Neuronal stem cell (in vitro differentiated cells): Measurements from ENCODE around the gene PDZD7.

ENCODE experiments used
- DNase-seq: peaks from one replicate; pipeline ENCODE4 v3.0.0-alpha.2; 2013; ENCODE audit warnings: low spot score
- H2AFZ ChIP-seq: one replicate; pipeline ENCODE4 v1.6.1; 2013; ENCODE audit warnings: mild to moderate bottlenecking, low read length, inconsistent platforms
- H2AK5ac ChIP-seq: 2 replicates; pipeline ENCODE4 v1.6.1; 2013; ENCODE audit warnings: low read depth, mild to moderate bottlenecking, inconsistent platforms, low read length, moderate library complexity, mixed read lengths
- H2BK120ac ChIP-seq: 2 replicates; pipeline ENCODE4 v1.6.1; 2013; ENCODE audit warnings: low read depth, mild to moderate bottlenecking, inconsistent platforms, low read length, moderate library complexity, mixed read lengths
- H2BK12ac ChIP-seq: one replicate; pipeline ENCODE4 v1.6.1; 2013; ENCODE audit warnings: low read length, inconsistent platforms
- H2BK15ac ChIP-seq: 2 replicates; pipeline ENCODE4 v1.6.1; 2013; ENCODE audit warnings: mild to moderate bottlenecking, low read length, inconsistent platforms, mixed read lengths
- H2BK5ac ChIP-seq: one replicate; pipeline ENCODE4 v1.6.1; 2013; ENCODE audit warnings: inconsistent platforms, mild to moderate bottlenecking, low read length, moderate library complexity
- H3K14ac ChIP-seq: one replicate; pipeline ENCODE4 v1.6.1; 2013; ENCODE audit warnings: low read length, inconsistent platforms
- H3K18ac ChIP-seq: 2 replicates; pipeline ENCODE4 v1.6.1; 2013; ENCODE audit warnings: low read length, inconsistent platforms
- H3K23ac ChIP-seq: 2 replicates; pipeline ENCODE4 v1.6.1; 2013; ENCODE audit warnings: low read depth, mild to moderate bottlenecking, mixed read lengths, low read length, inconsistent platforms; ENCODE audit not compliant: poor library complexity
- H3K27ac ChIP-seq: replicated peaks from 3 replicates; pipeline ENCODE4 v1.5.1; 2013; ENCODE audit warnings: low read length, inconsistent platforms
- H3K27me3 ChIP-seq, 3 experiments: 2 replicates each; pipeline ENCODE4 v1.6.1; 2013; ENCODE audit warnings: low read length in 3 of 3, mild to moderate bottlenecking in 2 of 3, inconsistent platforms in 1 of 3, low read depth in 1 of 3, mixed read lengths in 1 of 3, moderate library complexity in 1 of 3; ENCODE audit not compliant: control insufficient read depth in 3 of 3, insufficient read depth in 3 of 3
- H3K36me3 ChIP-seq, 2 donors: replicated peaks in 1 of 2; 2 replicates each; pipeline ENCODE4 v1.6.1; 2013; ENCODE audit warnings: low read length in 2 of 2; ENCODE audit not compliant: control insufficient read depth in 2 of 2, insufficient read depth in 2 of 2
- H3K4ac ChIP-seq: 2 replicates; pipeline ENCODE4 v1.6.1; 2013; ENCODE audit warnings: inconsistent platforms, mild to moderate bottlenecking, low read length, moderate library complexity
- H3K4me1 ChIP-seq, 2 donors: 1 replicate in 1 of 2; 2 replicates in 1 of 2; pipeline ENCODE4 v1.6.1; 2013; ENCODE audit warnings: low read length in 2 of 2, low read depth in 1 of 2; ENCODE audit not compliant: control insufficient read depth in 2 of 2, insufficient read depth in 1 of 2
- H3K4me2 ChIP-seq: one replicate; pipeline ENCODE4 v1.6.1; 2013; ENCODE audit warnings: mild to moderate bottlenecking, low read length, inconsistent platforms; ENCODE audit not compliant: insufficient read depth, poor library complexity, severe bottlenecking
- H3K4me3 ChIP-seq, 2 donors: 2 replicates each; pipeline ENCODE4 v1.5.1; 2013; ENCODE audit warnings: low read length in 2 of 2, mild to moderate bottlenecking in 2 of 2, inconsistent platforms in 1 of 2, moderate library complexity in 1 of 2
- H3K79me1 ChIP-seq: one replicate; pipeline ENCODE4 v1.6.1; 2013; ENCODE audit warnings: low read depth, mild to moderate bottlenecking, inconsistent platforms, low read length, moderate library complexity
- H3K9ac ChIP-seq: one replicate; pipeline ENCODE4 v1.6.1; 2013; ENCODE audit warnings: mild to moderate bottlenecking, low read depth, low read length, inconsistent platforms; ENCODE audit not compliant: poor library complexity
- H3K9me3 ChIP-seq, 2 donors: replicated peaks in 1 of 2; 2 replicates each; pipeline versions ENCODE3 to v1.6.1; 2013; ENCODE audit warnings: low read length in 2 of 2, mild to moderate bottlenecking in 2 of 2, inconsistent platforms in 1 of 2, low read depth in 1 of 2, mixed read lengths in 1 of 2, moderate library complexity in 1 of 2; ENCODE audit not compliant: control insufficient read depth in 2 of 2, insufficient read depth in 1 of 2
- H4K8ac ChIP-seq: one replicate; pipeline ENCODE4 v1.6.1; 2013; ENCODE audit warnings: low read depth, mild to moderate bottlenecking, inconsistent platforms, low read length, moderate library complexity
- H4K91ac ChIP-seq: one replicate; pipeline ENCODE4 v1.6.1; 2013; ENCODE audit warnings: low read length, low read depth, mild to moderate bottlenecking, inconsistent platforms; ENCODE audit not compliant: poor library complexity
- whole genome bisulfite sequencing, 2 donors: extraction: QIAGEN DNeasy Blood & Tissue Kit; methylation state at CpG; one replicate each; pipeline ENCODE4 v1.1.7; 2013; ENCODE audit warnings: missing lambda C conversion rate in 2 of 2, mixed read lengths in 1 of 2; ENCODE audit not compliant: insufficient read length in 2 of 2, insufficient replicate concordance in 1 of 2; ENCODE audit errors: extremely low coverage in 2 of 2; 5-methylcytosine and 5-hydroxymethylcytosine counted together

PDZD7 gene

DNA sequence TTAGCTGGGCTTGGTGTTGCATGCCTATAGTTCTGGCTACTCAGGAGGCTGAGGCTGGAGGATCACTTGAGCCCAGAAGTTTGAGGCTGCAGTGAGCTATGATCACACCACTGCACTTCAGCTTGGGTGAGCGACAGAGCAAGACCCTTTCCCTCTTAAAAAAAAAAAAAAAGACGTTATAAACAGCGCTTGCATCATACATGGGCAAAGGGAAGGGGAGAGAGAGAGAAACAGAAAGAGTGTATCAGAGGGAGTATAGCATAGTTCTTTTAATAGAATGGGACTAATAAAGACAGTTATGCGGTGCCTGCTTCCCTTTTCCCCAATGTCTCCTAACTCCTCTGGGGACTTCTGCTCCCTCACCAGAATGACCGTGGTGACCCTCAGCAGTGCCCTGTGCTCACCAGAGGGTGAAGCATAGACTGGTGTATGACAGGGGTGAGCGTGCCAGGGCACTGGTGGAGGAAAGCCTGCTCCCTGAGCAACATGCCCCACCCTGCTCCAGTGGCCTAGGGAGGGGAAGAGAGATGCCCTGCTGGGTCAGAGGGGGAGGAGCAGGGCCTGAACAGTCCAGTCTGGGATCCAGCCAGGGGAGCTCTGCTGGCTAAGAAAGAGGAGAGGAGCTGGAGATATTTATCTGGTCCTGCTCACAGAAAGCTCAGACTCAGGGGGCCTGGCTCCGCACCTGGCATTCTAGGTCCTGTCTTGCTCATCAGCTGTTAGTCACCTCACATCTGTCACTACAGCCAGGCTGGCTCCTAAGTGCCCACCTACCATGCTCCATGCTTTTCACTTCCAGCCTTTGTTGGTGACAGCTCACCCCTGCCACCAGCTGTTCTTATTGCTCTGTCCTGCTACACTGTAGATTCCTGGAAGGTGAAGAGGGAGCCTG, 2.2 kb downstream of the PDZD7 start:
- Histone ChIP-seq H3K36me3 (no peaks in the 10 kb centered on the region), H3K23ac (no peak overlapping the region), H3K9me3 (no peaks in the 10 kb centered on the region), H2BK15ac (no peak overlapping the region), H3K4me2 (no peak overlapping the region), H2BK120ac (no peak overlapping the region), H2AK5ac (no peak overlapping the region), H4K8ac (no peak overlapping the region), H3K4me1 (peaks cover 32 to 35% of the 10 kb centered on the region in 2 donors), H3K27ac (no peak overlapping the region), H3K79me1 (no peaks in the 10 kb centered on the region), H3K14ac (no peak overlapping the region), H2BK12ac (no peak overlapping the region), H3K27me3 (peaks cover 11 to 67% (median 36%) of the 10 kb centered on the region in 3 experiments), H3K4ac (no peak overlapping the region), H4K91ac (no peak overlapping the region), H2AFZ (no peak overlapping the region), H3K18ac (no peak overlapping the region), H3K4me3 (peak overlapping the region in 1 of 2 donors; percentile 59), H3K9ac (no peak overlapping the region), H2BK5ac (no peak overlapping the region)
- no CpG with 5 or more reads among the region's 7 CpGs for WGBS, 2 donors
- no peak for DNase-seq

- Histone ChIP-seq H2AK5ac (no peak overlapping the region), H2AFZ (no peak overlapping the region), H3K14ac (no peak overlapping the region), H2BK12ac (no peak overlapping the region), H3K4me2 (no peak overlapping the region), H3K36me3 (no peaks in the 10 kb centered on the region), H3K4me3 (no peak overlapping the region), H3K4ac (no peak overlapping the region), H3K18ac (no peak overlapping the region), H3K27ac (no peak overlapping the region), H3K9ac (no peak overlapping the region), H3K9me3 (no peaks in the 10 kb centered on the region), H3K23ac (no peak overlapping the region), H3K79me1 (no peaks in the 10 kb centered on the region), H3K27me3 (peaks cover 7 to 60% (median 25%) of the 10 kb centered on the region in 3 experiments), H4K8ac (no peak overlapping the region), H3K4me1 (peaks cover 25 to 26% of the 10 kb centered on the region in 2 donors), H2BK5ac (no peak overlapping the region), H2BK15ac (no peak overlapping the region), H4K91ac (no peak overlapping the region), H2BK120ac (no peak overlapping the region)
- DNase-seq = no peak
- no CpG with 5 or more reads among the region's 10 CpGs for WGBS, 2 donors
Observed at GRCh38 chr10:101027106-101027720, 3.7 kb downstream of the PDZD7 start.

DNA sequence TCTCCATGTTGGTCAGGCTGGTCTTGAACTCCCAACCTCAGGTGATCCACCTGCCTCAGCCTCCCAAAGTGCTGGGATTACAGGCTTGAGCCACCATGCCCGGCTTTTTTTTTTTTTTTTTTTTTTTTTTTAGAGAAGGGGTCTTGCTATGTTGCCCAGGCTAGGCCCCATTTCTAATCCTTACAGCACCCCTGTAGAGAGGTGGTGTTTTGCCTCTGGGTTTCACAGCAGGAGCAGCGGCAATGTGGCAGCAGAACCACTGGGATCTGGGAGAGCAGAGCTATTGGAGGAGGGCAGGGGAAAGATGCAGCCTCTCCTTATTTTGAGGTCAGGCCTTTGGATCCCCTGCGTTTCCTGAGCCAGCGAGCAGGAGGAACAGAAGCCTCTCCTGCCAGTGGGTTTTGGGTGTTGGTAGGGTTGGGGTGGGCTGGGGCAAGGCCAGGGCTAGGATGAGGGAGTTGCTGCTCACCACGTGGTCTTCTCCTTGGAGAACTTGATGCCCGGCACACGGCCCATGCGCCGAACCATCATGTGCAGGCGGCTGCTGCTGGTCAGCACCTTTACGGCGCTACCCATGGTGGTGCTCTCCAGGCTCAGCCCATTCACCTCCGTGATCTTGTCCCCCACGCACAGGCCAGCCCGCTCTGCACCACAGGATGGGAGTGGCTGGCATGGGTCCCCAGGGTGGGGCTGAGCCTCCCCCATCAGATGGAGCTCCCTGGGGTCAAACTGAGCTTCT, 7.8 kb downstream of the PDZD7 start:
- Histone ChIP-seq H3K14ac (peak overlapping the region; percentile 90), H3K27me3 (peaks cover 6 to 54% (median 19%) of the 10 kb centered on the region in 3 experiments), H2AFZ (no peak overlapping the region), H4K8ac (no peak overlapping the region), H2AK5ac (peak overlapping the region; percentile 74), H3K36me3 (no peaks in the 10 kb centered on the region), H3K4me2 (no peak overlapping the region), H3K23ac (no peak overlapping the region), H3K27ac (no peak overlapping the region), H3K9me3 (no peaks in the 10 kb centered on the region), H4K91ac (no peak overlapping the region), H3K9ac (no peak overlapping the region), H3K4me1 (peaks cover 4 to 5% of the 10 kb centered on the region in 2 donors), H2BK120ac (peak overlapping the region; percentile 16), H3K4me3 (no peak overlapping the region), H2BK12ac (no peak overlapping the region), H3K18ac (no peak overlapping the region), H2BK5ac (peak overlapping the region; percentile 27), H3K4ac (no peak overlapping the region), H2BK15ac (peak overlapping the region; percentile 62), H3K79me1 (peaks cover 1% of the 10 kb centered on the region)
- WGBS, 2 donors = no CpG with 5 or more reads among the region's 15 CpGs
- no peak for DNase-seq
